Mucosa of gallbladder (tissue), 1 donor: Measurements from ENCODE around the gene TCEAL8. TPM values are rescaled to one million over a fixed set of nuclear protein-coding genes. Genes with fewer than 3 reads are reported as not detected.
"Not testable (repeated sequence)": the region's sequence is repeated elsewhere in the genome, so short reads cannot be mapped to it uniquely, and the experiment has no call there.

Experiments used
- DNase-seq: peaks from one replicate; pipeline ENCODE4 v3.0.0-alpha.2; 2020; ENCODE audit warnings: low spot score
- total RNA-seq: library from RNA; stranded (reverse); gene quantifications from one replicate; pipeline ENCODE4 v1.2.1, GENCODE V29; 2021
- donor health status: DM: no; HTN: no; CAD: no.

Gene TCEAL8, protein sequence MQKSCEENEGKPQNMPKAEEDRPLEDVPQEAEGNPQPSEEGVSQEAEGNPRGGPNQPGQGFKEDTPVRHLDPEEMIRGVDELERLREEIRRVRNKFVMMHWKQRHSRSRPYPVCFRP
- total RNA-seq = 52.5 TPM

GRCh38 chrX:103254921-103255493 lies at the start of gene TCEAL8:
Gene TCEAL8 (minus strand): TSS chrX:103255155. CDS start chrX:103253979, 1,176 bp downstream.
- peak; percentile 83 for DNase-seq

DNA sequence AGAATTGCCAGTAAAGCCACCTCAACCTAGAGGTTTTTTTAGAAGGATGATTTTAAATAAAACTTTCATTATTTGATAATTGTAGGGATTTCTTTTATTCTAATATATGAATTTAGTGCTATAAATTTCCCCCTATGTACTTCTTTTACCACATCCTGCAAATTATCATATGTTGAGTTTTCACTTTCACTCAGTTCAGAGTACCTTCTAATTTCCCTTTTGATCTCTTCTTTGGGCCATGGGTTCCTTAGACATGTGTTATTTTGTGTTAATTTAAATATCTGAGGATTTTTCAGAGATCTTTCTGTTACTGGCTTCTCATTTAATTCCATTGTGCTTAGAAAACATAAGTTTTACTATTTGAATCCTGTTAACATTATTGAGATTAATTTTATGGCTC lies 49.8 kb upstream of the TCEAL8 start:
- no peak for DNase-seq

DNA sequence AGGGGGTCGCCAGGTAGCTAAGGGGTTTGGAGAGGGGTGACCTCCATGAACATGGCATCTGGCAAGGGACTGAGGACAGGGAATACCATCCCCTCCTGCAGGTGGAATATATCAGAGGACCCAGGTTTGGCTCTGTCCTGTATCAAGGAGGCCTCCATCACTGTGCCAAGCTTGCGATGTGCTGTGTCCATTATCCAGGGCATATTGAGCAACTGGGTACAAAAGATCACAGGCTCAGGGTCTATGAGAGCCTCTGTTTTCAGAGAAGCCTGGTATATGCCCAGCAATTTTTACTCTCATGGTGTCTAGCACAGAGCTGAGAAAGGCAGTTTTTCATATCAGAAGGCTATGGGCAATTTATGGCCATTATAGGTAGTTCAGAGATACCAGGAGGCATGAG lies 38.2 kb upstream of the TCEAL8 start:
- DNase-seq = no peak

GRCh38 chrX:103279624-103280023 lies 24.7 kb upstream of the TCEAL8 start:
- no peak for DNase-seq

DNA sequence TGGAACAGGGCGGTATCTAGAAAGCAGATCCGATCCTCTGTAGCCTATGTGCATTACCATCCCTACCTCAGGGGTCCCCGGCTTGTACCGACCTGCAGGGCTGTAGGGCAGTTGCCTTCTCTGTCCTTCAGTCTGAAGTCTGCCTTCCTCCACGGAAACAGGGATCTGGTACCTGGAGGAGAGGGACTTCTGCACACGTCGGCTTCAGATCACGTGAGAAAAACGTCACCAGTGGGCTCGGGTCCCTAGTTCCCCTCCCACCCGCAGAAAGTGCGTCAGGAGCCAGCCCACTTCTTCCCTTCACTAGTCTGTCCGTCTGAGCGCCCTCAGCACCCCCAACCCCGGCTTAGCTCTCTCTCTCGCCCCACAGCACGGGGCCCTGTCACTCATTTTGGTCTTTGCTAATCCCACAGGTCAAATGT lies 21.6 kb upstream of the TCEAL8 start, which contains the start of gene TCEAL5:
Gene TCEAL5 (minus strand): TSS at position 170 of the 422 bp plus-strand sequence. CDS start 2,187 bp downstream, outside the sequence.
- no peak for DNase-seq

DNA sequence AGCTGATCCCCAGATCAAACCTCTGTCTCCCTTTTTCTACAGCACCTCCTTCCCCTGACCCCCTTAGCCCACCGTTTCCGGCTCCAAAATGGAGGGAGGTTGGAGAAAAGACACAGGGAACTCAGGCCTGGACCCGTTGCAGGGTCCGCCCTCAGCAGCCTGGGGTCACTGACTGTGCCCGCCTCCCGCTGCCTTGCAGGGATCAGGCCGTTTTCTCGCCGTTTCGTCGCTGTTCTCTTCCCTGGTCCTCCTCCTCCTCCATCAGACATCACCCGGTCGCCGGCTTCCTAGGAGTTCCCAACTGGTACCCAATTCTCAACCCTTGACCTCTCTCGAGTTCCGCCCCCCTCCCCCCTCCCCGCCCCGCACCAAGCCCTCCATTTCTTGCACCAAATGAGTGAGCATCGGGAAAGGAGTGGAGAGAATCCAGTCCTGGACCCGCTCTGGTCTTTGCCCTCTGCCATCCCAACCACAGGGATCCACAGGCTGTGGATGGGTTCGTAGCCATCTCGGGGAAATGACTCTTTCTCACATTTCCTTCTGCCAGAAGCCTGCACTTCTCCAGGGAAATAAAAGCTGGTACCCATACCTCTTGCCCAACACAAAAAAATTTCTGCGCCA lies 21.1 kb upstream of the TCEAL8 start:
- DNase-seq = no peak

DNA sequence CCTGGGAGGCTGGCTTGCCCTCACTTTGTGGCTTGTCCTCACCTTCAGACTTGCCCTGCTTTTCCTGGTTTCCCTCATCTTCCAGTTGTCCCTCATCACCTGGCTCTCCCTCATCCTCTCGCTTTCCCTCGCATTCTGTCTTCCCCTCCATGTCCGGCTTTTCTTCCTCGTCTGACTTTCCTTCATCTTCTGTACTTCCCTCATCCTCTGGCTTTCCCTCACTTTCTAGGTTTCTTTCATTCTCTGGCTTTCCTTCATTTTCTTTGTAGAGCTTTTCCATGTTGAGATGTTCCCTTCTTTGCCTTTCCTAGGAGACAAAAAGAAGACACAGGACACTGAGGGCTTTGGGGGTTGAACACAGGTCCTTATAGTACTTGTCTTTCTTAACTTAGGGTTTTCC lies 19.3 kb upstream of the TCEAL8 start:
- DNase-seq = no peak

GRCh38 chrX:103258275-103258674 lies 3.3 kb upstream of the TCEAL8 start:
- DNase-seq = no peak

GRCh38 chrX:103256651-103257050 lies 1.7 kb upstream of the TCEAL8 start:
- no peak for DNase-seq

GRCh38 chrX:103254171-103254824 lies 657 bp downstream of the TCEAL8 start:
- DNase-seq = peak; percentile 38

DNA sequence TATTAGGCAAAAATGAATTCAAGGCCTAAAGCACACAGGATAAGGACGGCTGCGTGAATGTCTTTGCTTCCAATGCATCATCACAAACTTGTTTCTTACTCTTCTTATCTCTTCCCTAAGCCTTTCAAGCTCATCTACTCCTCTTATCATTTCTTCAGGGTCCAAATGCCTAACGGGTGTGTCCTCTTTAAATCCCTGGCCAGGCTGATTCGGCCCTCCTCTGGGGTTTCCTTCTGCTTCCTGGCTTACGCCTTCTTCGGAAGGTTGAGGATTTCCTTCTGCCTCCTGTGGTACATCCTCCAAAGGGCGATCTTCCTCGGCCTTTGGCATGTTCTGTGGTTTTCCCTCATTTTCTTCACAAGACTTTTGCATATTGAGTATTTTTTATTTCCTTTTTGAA lies 1.3 kb downstream of the TCEAL8 start:
- DNase-seq = no peak

DNA sequence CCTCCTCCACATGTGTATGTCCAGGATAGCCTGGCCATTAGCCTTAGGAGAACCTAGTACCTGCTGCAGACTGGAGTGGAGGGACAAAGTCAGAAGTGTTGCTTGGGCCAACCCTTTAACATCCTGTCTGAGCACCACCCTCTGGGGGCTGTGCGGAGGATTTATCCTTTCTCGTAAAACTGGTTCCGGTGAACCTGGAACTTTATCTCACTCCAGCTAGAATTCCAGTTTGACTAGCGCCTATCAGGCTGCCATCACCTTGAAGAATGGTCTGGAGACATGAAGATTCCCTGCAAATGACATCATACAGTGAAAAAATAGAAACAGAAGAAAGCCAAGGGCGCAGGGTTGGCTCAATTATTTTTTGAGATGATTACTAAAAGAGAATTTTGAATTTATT lies 4.0 kb downstream of the TCEAL8 start:
- DNase-seq = no peak

- no peak for DNase-seq
Measured at GRCh38 chrX:103249805-103250204, 5.2 kb downstream of the TCEAL8 start.

DNA sequence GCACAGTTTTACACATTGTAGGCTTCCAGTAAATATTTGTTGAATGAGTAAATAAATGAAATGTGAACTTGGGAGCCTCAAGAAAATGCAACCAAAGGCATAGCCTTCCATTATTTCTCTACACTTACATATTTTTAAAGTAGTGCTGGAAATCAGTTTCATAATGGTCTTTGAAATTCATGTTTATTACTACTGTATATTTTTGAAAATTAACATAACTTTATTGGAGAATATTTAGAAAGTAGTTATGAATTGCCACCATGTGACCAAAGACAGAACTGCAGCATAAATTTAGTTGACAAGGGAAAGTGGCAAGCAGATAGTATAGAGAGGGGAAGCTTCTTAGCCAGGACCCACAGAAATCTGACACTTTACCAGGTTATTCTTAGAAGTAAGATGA lies 6.4 kb downstream of the TCEAL8 start:
- DNase-seq = no peak

DNA sequence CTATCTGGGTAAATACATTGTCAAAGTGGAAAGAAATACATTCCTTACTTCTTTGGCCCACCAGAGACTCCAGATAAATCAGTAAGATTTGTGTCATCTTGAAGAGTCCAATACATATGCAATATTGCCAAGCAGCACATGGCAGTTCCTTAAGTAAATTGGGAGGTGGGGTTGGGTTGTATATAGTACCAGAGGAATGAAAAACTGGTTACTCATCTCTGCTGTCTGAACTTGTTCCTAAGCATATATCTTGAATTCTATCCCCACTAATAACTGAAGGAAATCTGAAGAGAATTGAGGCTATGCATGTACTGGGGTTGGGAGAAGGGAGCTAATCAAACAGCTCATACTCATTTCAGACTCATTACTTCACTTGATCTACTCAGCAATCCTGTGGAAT lies 14.8 kb downstream of the TCEAL8 start:
- no peak for DNase-seq

DNA sequence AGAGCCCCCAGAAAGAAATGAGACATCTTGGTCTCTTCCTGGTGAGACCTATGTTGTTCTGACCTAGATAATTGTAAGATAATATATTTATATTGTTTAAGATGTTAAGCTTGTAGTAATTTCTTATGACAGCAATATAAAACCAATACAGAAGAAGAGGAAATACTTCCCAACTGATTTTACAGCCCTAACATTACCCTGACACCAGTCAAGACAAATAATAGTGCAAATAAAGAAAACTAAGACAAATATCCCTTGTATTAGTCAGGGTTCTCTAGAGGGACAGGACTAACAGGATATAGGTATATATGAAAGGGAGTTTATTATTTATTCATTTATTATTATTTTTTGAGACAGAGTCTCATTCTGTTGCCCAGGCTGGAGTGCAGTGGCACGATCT lies 18.7 kb downstream of the TCEAL8 start:
- no peak for DNase-seq

DNA sequence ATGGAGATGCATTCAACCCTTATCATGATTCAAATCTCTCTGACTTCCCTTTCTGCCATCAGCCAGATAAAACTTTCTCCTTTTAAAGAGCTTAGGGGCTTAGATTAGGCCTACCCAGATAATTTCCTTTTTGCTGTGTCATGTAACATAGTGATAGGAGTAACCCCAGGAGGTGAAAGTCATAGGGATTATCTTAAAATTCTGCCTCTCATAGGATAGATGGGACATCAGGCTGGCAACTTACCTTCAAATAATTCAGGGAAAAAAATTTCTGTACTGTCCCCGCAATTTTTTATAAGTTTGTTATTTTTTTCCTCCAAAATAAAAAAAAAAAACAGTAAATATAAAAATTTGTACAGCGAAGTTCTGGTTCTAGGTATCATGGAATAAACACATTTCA lies 19.3 kb downstream of the TCEAL8 start:
- not testable (repeated sequence) for DNase-seq

DNA sequence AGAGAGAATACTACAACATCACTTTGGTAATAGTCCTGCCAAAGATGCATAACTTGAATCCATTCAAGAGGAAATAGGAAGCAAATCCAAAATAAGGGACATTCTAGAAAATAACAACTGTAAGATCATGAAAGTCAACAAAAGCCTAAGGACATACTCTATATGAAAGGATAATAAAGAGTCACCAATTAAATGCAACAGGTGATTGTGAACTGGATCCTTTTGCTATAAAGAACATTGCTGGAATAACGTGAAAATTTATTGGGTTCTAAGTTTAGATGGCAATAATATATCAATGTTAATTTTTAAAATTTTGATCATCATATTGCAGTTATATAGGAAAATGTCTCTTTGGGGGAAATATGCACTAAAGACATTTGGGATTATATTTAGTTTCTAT lies 20.1 kb downstream of the TCEAL8 start:
- no peak for DNase-seq

- DNase-seq = no peak
Measured at GRCh38 chrX:103233263-103233662, 21.7 kb downstream of the TCEAL8 start.

GRCh38 chrX:103225918-103226317 lies 29.0 kb downstream of the TCEAL8 start:
- DNase-seq = not testable (repeated sequence)

GRCh38 chrX:103220511-103221323 lies 34.2 kb downstream of the TCEAL8 start:
- DNase-seq = no peak

GRCh38 chrX:103215425-103215991 lies 39.4 kb downstream of the TCEAL8 start:
- no peak for DNase-seq
